HG02943 (cell line): Measurements from ENCODE around the gene GAB3.

Source experiments
- ATAC-seq: cut with Tn5 transposase; IDR thresholded peaks from one replicate; pipeline ENCODE4 v1.9.1; 2021; ENCODE audit warnings: mild to moderate bottlenecking, low read depth, moderate library complexity; ENCODE audit not compliant: unreplicated experiment

GAB3 gene

DNA sequence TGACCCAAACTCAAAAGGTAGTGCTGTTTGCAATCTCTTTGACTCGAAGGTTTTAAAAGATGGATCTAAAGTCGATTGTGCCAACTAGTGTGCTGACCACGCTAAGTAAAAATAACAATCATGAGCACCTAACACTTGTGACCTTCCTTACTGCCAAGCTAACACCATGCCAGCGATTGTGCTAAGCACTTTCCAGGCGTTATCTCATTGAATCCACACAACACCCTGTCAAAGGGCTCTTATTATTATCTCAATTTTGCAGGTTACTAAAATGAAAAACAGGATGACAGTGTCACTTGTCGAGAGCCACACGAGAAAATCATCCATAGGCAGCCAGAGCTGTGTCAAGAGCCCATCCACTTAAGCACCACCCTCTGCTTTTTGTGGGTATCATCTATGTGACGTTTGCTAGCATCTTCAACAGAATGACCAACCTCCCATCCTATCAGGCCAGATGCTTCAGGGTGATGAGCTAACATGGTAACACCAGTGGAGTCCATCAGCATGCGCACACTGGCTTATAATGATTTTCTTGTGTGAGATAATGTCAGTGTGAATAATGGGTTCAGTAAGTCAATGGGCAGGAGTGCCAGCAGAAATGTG, 893 bp upstream of the GAB3 start:
- ATAC-seq: no peak

- no peak for ATAC-seq
These were observed 359 bp upstream of the GAB3 start for GRCh38 chrX:154751203-154751668.

DNA sequence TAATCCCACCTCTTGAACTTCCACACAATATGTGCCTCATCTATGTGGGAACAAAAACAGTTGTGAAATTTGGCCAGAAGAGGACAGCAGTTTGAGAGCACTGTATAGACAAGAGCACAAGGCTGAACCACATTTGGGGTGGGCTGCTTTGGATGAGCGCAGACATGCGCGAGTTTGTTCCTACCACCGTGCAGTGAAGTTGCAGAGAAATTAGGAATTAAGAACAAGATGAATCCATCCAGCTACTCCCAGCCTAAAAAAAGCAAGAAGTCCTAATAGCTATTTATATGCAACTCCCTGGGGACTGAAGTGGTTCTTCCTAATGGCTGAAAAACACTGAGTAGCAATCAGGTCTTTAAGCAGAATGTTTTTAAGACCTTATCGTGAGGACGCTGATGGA, 1.0 kb downstream of the GAB3 start:
- no peak for ATAC-seq

- ATAC-seq: peak; percentile 52
These were observed 2.1 kb downstream of the GAB3 start for GRCh38 chrX:154748712-154749339.

DNA sequence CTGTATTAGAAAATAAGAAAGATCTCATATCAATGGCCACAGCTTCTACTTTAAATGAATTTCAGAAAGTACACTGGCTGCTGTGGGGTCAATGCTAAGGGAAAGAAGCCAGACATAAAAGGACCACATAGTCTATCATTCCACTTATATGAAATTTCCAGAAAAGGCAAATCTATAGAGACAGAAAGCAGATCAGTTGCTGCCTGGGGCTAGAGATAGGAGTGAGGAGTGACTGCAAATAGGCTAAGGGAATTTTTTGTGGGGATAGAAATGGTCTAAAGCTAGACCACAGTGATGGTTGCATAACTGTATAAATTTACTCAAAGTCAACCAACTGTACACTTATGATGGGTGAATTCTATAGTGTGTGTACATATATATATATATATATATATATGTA, 8.3 kb downstream of the GAB3 start:
- no peak for ATAC-seq

DNA sequence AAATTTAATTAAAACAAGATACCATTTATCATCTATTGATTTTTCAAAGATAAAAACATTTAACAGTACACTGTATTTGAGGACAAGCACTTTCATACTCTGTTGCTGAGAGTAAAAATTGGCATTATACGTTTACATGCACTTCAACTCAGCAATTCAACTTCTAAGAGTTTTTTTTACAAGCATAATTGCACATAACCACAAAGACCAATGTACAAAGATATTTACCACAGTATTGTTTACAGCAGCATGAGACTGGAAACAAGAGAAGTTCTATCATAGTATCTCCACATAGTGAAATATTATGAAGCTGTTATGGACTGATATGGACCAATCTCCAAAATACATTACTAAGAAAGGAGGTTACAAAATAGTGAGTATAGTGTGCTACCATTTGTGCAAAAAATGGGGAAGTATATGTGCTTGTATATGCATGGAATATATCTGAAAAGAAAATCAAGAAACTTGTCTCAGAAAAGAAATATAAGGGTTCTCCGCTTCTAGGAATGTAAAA, 10.9 kb downstream of the GAB3 start:
- ATAC-seq: no peak

- ATAC-seq: no peak
These were observed 12.7 kb downstream of the GAB3 start for GRCh38 chrX:154738011-154738738.

DNA sequence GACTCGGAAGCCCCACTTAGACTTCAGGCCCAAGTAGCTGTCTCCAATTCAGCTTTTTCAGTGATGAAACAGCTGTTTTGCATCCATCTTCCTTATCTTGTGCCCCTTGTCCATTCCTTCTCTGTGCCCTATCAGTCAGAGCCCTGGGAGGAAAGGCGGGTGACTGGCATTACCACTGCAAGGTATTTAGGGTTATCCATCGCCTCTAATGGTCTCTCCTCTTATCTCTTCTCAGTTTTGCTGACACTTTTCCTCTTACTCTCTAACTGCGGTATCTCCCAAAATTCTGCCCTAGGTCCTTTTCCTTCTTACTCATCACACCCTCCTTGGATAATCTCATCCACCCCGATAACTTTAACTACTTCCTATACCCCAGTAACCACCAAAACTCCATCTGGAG, 13.7 kb downstream of the GAB3 start:
- ATAC-seq: no peak

- no peak for ATAC-seq
These were observed 15.0 kb downstream of the GAB3 start for GRCh38 chrX:154735695-154736393.

GRCh38 chrX:154734061-154734781, 16.7 kb downstream of the GAB3 start:
- no peak for ATAC-seq

- no peak for ATAC-seq
These were observed 17.8 kb downstream of the GAB3 start for GRCh38 chrX:154733066-154733425.

GRCh38 chrX:154732421-154733065, 18.3 kb downstream of the GAB3 start:
- no peak for ATAC-seq

DNA sequence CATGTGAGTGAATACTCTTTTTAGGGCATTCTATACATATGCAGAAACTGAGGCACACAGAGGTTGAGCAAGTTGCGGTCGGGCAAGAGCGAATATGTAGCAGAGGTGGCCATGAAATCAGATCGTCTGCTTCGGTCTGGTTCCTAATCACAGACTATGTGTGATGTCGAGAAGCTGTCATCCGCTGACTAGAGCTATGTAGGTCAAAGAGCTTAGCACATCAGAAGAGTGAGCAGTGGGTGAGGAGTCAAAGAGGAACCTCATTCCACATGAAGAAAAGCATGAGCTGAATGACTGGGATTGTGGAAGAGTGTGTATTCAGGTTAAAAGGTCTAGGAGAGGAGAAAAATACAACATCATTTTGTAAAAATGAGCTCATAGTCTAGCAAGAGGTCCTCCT, 19.0 kb downstream of the GAB3 start:
- no peak for ATAC-seq

DNA sequence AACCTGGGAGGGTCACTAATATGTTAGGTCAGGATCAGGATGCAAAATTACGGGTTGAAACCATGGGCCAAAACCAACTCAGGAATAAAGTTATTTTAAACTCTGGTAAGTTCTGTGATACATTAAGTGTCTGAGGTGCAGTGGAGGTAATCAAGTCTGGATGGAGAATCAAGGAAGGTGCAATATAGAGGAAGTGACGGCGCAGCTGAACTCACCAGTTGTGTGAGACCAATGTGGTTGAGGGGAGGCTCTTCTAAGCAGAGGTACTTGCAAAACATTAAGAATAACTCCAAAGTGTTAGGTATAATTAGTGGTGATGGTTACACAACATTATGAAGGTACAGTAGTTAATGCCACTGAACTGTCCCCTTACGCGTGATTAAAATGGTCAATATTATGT, 19.7 kb downstream of the GAB3 start:
- ATAC-seq: no peak

DNA sequence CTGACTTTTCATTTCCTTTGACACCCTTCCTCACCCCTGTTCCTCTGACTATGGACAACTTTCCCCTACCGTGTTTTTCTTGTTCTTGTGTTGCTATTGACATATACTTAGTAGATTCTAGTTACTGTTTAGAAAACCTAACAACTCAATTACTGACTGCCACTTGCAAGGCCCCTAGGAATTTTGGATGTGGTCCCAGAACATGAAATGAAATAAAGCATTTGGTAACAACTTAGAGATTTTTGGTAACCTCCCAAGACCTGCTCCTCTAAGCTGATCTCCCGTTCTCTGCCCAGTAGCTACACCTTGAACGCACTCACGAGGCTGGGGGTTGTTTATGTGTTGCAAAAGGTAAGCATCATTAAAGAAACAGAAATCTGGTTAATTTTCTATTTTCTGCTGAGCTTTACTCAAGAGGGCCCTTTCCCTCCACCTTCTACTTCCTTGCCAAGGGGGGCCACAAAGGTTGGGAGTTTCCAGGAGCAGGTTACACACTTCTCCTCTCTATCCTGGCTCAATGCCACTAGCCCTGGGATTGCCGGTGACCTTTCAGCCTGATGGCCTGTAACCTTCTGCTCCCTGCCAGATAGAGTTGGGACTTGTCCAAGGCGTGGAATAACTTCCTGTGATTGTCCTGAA, 20.5 kb downstream of the GAB3 start:
- no peak for ATAC-seq

GRCh38 chrX:154729439-154729838, 21.4 kb downstream of the GAB3 start:
- no peak for ATAC-seq

DNA sequence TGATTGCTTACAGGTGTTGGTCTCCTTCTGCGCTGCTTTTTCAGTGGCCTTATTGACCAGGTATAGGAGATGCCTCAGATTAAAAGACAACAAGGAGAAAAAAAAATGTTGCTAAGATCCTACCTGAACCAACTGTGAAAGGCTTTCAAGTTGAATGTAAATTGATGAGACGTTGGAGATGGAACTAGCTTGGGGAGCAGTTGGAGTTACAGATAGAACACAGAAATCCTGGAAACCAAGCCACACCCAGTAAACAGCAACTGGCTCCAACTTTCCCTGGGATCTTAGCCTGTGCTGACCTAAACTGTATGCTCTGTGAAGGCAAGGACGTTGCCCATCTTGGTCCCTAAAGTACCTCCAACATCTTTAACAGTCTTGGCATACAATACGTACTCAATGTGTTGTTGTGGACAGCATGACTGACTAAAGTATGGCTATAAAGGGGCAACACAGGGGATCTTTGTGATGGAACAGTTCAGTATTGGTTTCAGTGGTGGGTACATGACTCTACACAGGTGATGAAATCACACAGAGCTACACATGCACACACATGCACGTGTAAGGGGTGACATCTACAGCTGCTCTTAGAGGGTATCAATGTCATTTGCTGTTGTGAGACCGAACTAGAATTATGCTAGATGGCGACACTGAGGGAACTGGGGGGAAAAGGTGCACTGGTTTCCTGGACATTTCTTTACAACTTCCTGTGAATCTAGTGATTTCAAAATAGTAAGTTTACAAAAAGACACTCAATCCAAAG, 22.3 kb downstream of the GAB3 start:
- no peak for ATAC-seq

- ATAC-seq: no peak
These were observed 23.0 kb downstream of the GAB3 start for GRCh38 chrX:154727871-154728270.

- ATAC-seq: no peak
These were observed 23.5 kb downstream of the GAB3 start for GRCh38 chrX:154727418-154727817.
